GM18873 (cell line): Measurements from ENCODE around the gene RGS2.
A peak's percentile ranks its signal among the peaks of the same experiment; 100 is the strongest.

Source experiments
- ATAC-seq: cut with Tn5 transposase; IDR thresholded peaks from one replicate; pipeline ENCODE4 v1.9.1; 2021; ENCODE audit warnings: mild to moderate bottlenecking, moderate library complexity, moderate number of reproducible peaks; ENCODE audit not compliant: unreplicated experiment, low FRiP score

The RGS2 gene

GRCh38 chr1:192808518-192809306, at the start of gene RGS2:
Gene RGS2, plus strand, starts transcription at chr1:192809039. Its CDS starts 33 bp downstream, at chr1:192809072.
- peak; percentile 82 for ATAC-seq

- no peak for ATAC-seq
Observed at GRCh38 chr1:192759104-192759503, 49.7 kb upstream of the RGS2 start.

- no peak for ATAC-seq
Observed at GRCh38 chr1:192762265-192762664, 46.6 kb upstream of the RGS2 start.

- no peak for ATAC-seq
Observed at GRCh38 chr1:192763243-192763642, 45.6 kb upstream of the RGS2 start.

GRCh38 chr1:192763756-192764155, 45.1 kb upstream of the RGS2 start:
- no peak for ATAC-seq

- ATAC-seq: no peak
Observed at GRCh38 chr1:192764675-192765074, 44.2 kb upstream of the RGS2 start.

- no peak for ATAC-seq
Observed at GRCh38 chr1:192766009-192766625, 42.7 kb upstream of the RGS2 start.

GRCh38 chr1:192766876-192767275, 42.0 kb upstream of the RGS2 start:
- ATAC-seq: no peak

GRCh38 chr1:192767798-192768197, 41.0 kb upstream of the RGS2 start:
- ATAC-seq: no peak

- no peak for ATAC-seq
Observed at GRCh38 chr1:192768463-192768862, 40.4 kb upstream of the RGS2 start.

GRCh38 chr1:192771341-192771740, 37.5 kb upstream of the RGS2 start:
- ATAC-seq: no peak

- ATAC-seq: no peak
Observed at GRCh38 chr1:192775631-192776030, 33.2 kb upstream of the RGS2 start.

- no peak for ATAC-seq
Observed at GRCh38 chr1:192776206-192776605, 32.6 kb upstream of the RGS2 start.

GRCh38 chr1:192776998-192777397, 31.8 kb upstream of the RGS2 start:
- no peak for ATAC-seq

- no peak for ATAC-seq
Observed at GRCh38 chr1:192783791-192784190, 25.0 kb upstream of the RGS2 start.

- no peak for ATAC-seq
Observed at GRCh38 chr1:192784397-192784796, 24.4 kb upstream of the RGS2 start.

GRCh38 chr1:192786576-192786975, 22.3 kb upstream of the RGS2 start:
- no peak for ATAC-seq

GRCh38 chr1:192787914-192788585, 20.8 kb upstream of the RGS2 start:
- ATAC-seq: no peak

- ATAC-seq: no peak
Observed at GRCh38 chr1:192789871-192790270, 19.0 kb upstream of the RGS2 start.

GRCh38 chr1:192792628-192793027, 16.2 kb upstream of the RGS2 start:
- ATAC-seq: no peak

- no peak for ATAC-seq
Observed at GRCh38 chr1:192793983-192794767, 14.7 kb upstream of the RGS2 start.
